K562 (cell line): ENCODE results near the gene PNP. TPM values are rescaled to one million over a fixed set of nuclear protein-coding genes. Genes with fewer than 3 reads are reported as not detected.

ENCODE experiments used
- CBX3 ChIP-seq, 2 experiments: IDR thresholded peaks; 1 replicate in 1 of 2; 2 replicates in 1 of 2; pipeline ENCODE4 v1.6.1; 2012; ENCODE audit warnings: inconsistent platforms in 2 of 2, low read length in 2 of 2, borderline replicate concordance in 1 of 2, control low read depth in 1 of 2
- RAD21 ChIP-seq, 2 experiments: fragments of 250-450 bp in 1 of 2; fragments of 450-650 bp in 1 of 2; sonication (Bioruptor Pico) in 1 of 2; formaldehyde crosslinking in 1 of 2; IDR thresholded peaks in 1 of 2; conservative IDR thresholded peaks in 1 of 2; 2 replicates each; pipeline versions ENCODE4 v1.4.0 to v1.8.0; 2020 to 2022; ENCODE audit warnings: mild to moderate bottlenecking in 2 of 2, moderate library complexity in 1 of 2
- polyA plus RNA-seq, 8 experiments: library from polyadenylated mRNA; depleted of rRNA in 4 of 8; stranded (reverse) in 5 of 8; unstranded in 3 of 8; fragments of >200 nt; fragmentation: Nextera tagmentation in 2 of 8; fragmentation: Illumina TruSeq in 1 of 8; extraction: Ambion mirVana in 2 of 8; extraction: Trizol in 1 of 8; gene quantifications; 2 replicates each; pipeline versions ENCODE4 v1.2.1 to v1.2.3, GENCODE V29; 2011 to 2014; ENCODE audit warnings: inconsistent platforms in 1 of 8, missing spikeins in 1 of 8
- total RNA-seq, 7 experiments: library from RNA; depleted of rRNA in 6 of 7; stranded (reverse); fragments of >200 nt in 6 of 7; fragmentation: Illumina TruSeq in 2 of 7; extraction: Trizol in 2 of 7; gene quantifications; 2 replicates each; pipeline versions ENCODE4 v1.2.1 to v1.2.3, GENCODE V29; 2011 to 2021; ENCODE audit warnings: low replicate concordance in 1 of 7
- TF ChIP-seq, protein P1 (sequence below): sonication (generic); formaldehyde crosslinking; IDR thresholded peaks from 2 replicates; pipeline ENCODE4 v1.8.0; 2023; ENCODE audit warnings: mild to moderate bottlenecking, missing genetic modification reagents
- TF ChIP-seq, protein P2 (sequence below): fragments of 450-650 bp; IDR thresholded peaks from one replicate; pipeline ENCODE4 v1.6.1; 2018; ENCODE audit warnings: mild to moderate bottlenecking, moderate library complexity; ENCODE audit not compliant: partially characterized antibody

Gene PNP
- total and polyA plus RNA-seq, 9 of the 15 experiments (the other 6 are each of a cell fraction or from before 2014, with no cell fraction given): 92.5 to 288 (median 137) TPM

DNA sequence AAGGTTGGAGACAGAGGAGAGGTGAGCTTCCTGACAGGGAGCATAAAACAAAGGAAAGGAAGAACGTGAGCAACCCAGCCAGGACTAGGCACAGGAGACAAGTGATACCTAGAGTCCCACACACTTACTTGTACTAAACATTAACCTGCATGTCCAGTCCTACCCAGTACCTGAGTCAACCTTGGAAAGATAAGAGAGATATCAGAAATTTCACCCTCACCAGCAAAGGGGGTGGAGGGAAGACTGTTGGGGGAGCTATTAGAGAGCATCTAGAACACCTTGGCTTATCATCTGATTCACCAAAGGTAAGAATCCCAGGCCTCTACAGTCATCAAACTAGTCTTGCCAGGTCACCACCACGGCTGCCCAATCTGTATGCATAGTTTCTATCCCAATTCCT, 44.4 kb upstream of the PNP start (continued):
- TF ChIP-seq, protein P1, sequence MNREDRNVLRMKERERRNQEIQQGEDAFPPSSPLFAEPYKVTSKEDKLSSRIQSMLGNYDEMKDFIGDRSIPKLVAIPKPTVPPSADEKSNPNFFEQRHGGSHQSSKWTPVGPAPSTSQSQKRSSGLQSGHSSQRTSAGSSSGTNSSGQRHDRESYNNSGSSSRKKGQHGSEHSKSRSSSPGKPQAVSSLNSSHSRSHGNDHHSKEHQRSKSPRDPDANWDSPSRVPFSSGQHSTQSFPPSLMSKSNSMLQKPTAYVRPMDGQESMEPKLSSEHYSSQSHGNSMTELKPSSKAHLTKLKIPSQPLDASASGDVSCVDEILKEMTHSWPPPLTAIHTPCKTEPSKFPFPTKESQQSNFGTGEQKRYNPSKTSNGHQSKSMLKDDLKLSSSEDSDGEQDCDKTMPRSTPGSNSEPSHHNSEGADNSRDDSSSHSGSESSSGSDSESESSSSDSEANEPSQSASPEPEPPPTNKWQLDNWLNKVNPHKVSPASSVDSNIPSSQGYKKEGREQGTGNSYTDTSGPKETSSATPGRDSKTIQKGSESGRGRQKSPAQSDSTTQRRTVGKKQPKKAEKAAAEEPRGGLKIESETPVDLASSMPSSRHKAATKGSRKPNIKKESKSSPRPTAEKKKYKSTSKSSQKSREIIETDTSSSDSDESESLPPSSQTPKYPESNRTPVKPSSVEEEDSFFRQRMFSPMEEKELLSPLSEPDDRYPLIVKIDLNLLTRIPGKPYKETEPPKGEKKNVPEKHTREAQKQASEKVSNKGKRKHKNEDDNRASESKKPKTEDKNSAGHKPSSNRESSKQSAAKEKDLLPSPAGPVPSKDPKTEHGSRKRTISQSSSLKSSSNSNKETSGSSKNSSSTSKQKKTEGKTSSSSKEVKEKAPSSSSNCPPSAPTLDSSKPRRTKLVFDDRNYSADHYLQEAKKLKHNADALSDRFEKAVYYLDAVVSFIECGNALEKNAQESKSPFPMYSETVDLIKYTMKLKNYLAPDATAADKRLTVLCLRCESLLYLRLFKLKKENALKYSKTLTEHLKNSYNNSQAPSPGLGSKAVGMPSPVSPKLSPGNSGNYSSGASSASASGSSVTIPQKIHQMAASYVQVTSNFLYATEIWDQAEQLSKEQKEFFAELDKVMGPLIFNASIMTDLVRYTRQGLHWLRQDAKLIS (CRISPR knock-in tag): no peak
- TF ChIP-seq RAD21 (CRISPR knock-in tag; conservative IDR thresholded peaks at IDR 0.05 in 1 of 2, IDR thresholded peaks at IDR 0.05 in 1 of 2) (no peak), CBX3 (IDR thresholded peaks at IDR 0.05; ENCODE audit: borderline replicate concordance in 1 of 2, low read length in 2 of 2) (no peak)
- TF ChIP-seq, protein P2, sequence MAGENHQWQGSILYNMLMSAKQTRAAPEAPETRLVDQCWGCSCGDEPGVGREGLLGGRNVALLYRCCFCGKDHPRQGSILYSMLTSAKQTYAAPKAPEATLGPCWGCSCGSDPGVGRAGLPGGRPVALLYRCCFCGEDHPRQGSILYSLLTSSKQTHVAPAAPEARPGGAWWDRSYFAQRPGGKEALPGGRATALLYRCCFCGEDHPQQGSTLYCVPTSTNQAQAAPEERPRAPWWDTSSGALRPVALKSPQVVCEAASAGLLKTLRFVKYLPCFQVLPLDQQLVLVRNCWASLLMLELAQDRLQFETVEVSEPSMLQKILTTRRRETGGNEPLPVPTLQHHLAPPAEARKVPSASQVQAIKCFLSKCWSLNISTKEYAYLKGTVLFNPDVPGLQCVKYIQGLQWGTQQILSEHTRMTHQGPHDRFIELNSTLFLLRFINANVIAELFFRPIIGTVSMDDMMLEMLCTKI: no peak
- TF ChIP-seq, all 486 proteins: peak for 0
